ENCODE data around the gene TUT4.

Gene TUT4

GRCh38 chr1:52400131-52400530 is 152.8 kb downstream of the TUT4 start:
- no peak for FAIRE-seq

GRCh38 chr1:52399629-52400028 is 153.3 kb downstream of the TUT4 start:
- FAIRE-seq = no peak

- FAIRE-seq = no peak
Observed at GRCh38 chr1:52393174-52393573, 159.7 kb downstream of the TUT4 start.

- no peak for FAIRE-seq
Observed at GRCh38 chr1:52386458-52386857, 166.4 kb downstream of the TUT4 start.

- no peak for FAIRE-seq
Observed at GRCh38 chr1:52385376-52385775, 167.5 kb downstream of the TUT4 start.

Data from G401.6 (cell line).